Eye (tissue), 1 donor: ENCODE measurements around the gene LYSMD1.
A peak's percentile ranks its signal among the peaks of the same experiment; 100 is the strongest.
"Not testable (repeated sequence)": the region's sequence is repeated elsewhere in the genome, so short reads cannot be mapped to it uniquely, and the experiment has no call there.

Experiments used
- DNase-seq: peaks from one replicate; pipeline ENCODE4 v3.0.0-alpha.2; 2015

Gene LYSMD1

GRCh38 chr1:151165738-151166504 is at the start of gene LYSMD1, which contains the start of gene SCNM1:
Gene LYSMD1, minus strand, starts transcription at chr1:151165902. Its CDS starts 644 bp downstream, at chr1:151165258.
Gene SCNM1, plus strand, starts transcription at chr1:151166144. Its CDS starts 9 bp downstream, at chr1:151166153.
- peak; percentile 100 for DNase-seq

- DNase-seq, result no peak
Measured at GRCh38 chr1:151213560-151213959, 47.9 kb upstream of the LYSMD1 start.

GRCh38 chr1:151211972-151212705 is 46.4 kb upstream of the LYSMD1 start:
- DNase-seq, result no peak

GRCh38 chr1:151210830-151211229 is 45.1 kb upstream of the LYSMD1 start:
- no peak for DNase-seq

GRCh38 chr1:151205381-151205965 is 39.8 kb upstream of the LYSMD1 start:
- not testable (repeated sequence) for DNase-seq

- DNase-seq, result peak; percentile 28
Measured at GRCh38 chr1:151199873-151200581, 34.3 kb upstream of the LYSMD1 start.

- DNase-seq, result peak; percentile 99
Measured at GRCh38 chr1:151198254-151199127, 32.8 kb upstream of the LYSMD1 start, which contains the start of gene PIP5K1A. Gene PIP5K1A, plus strand, starts transcription at chr1:151198552. Its CDS starts 445 bp downstream, at chr1:151198997.

- no peak for DNase-seq
Measured at GRCh38 chr1:151197863-151198253, 32.2 kb upstream of the LYSMD1 start.

- peak; percentile 86 for DNase-seq
Measured at GRCh38 chr1:151196292-151196800, 30.6 kb upstream of the LYSMD1 start.

GRCh38 chr1:151194894-151195594 is 29.3 kb upstream of the LYSMD1 start:
- peak; percentile 46 for DNase-seq

GRCh38 chr1:151193856-151194255 is 28.2 kb upstream of the LYSMD1 start:
- DNase-seq, result no peak

- no peak for DNase-seq
Measured at GRCh38 chr1:151193304-151193703, 27.6 kb upstream of the LYSMD1 start.

GRCh38 chr1:151192047-151192446 is 26.3 kb upstream of the LYSMD1 start:
- no peak for DNase-seq

- peak; percentile 96 for DNase-seq
Measured at GRCh38 chr1:151189637-151190445, 24.1 kb upstream of the LYSMD1 start, which contains the start of gene VPS72. Gene VPS72, minus strand, starts transcription at chr1:151190197. Its CDS starts 76 bp downstream, at chr1:151190121.

GRCh38 chr1:151188667-151189066 is 23.0 kb upstream of the LYSMD1 start:
- DNase-seq, result not testable (repeated sequence)

- peak; percentile 17 for DNase-seq
Measured at GRCh38 chr1:151187205-151187604, 21.5 kb upstream of the LYSMD1 start.

GRCh38 chr1:151184211-151184610 is 18.5 kb upstream of the LYSMD1 start:
- DNase-seq, result no peak

- DNase-seq, result no peak
Measured at GRCh38 chr1:151176514-151177045, 10.9 kb upstream of the LYSMD1 start.

GRCh38 chr1:151175863-151176262 is 10.2 kb upstream of the LYSMD1 start, which contains the start of gene TMOD4:
Gene TMOD4, minus strand, starts transcription at chr1:151175981. Its CDS starts 1,106 bp downstream, at chr1:151174875.
- no peak for DNase-seq
